CD4-positive, alpha-beta T cell treated with Interleukin-1 beta for 1 hour (primary cell): ENCODE results near the gene PARP16.
A peak's percentile ranks its signal among the peaks of the same experiment; 100 is the strongest.
"Not testable (repeated sequence)": the region's sequence is repeated elsewhere in the genome, so short reads cannot be mapped to it uniquely, and the experiment has no call there.

ENCODE experiments used
- DNase-seq, 2 donors: peaks; one replicate each; pipeline ENCODE4 v3.0.0-alpha.2; 2020 to 2022

PARP16 gene

GRCh38 chr15:65275104-65275727, 11.5 kb downstream of the PARP16 start:
- DNase-seq: no peak

- DNase-seq: peak in 1 of 2 donors; percentile 5
These were observed 15.7 kb downstream of the PARP16 start for GRCh38 chr15:65270811-65271545.

GRCh38 chr15:65268411-65268810, 18.3 kb downstream of the PARP16 start:
- DNase-seq: no peak

- DNase-seq: no peak
These were observed 20.2 kb downstream of the PARP16 start for GRCh38 chr15:65266469-65266868.

- no peak for DNase-seq
These were observed 21.7 kb downstream of the PARP16 start for GRCh38 chr15:65264863-65265430.

DNA sequence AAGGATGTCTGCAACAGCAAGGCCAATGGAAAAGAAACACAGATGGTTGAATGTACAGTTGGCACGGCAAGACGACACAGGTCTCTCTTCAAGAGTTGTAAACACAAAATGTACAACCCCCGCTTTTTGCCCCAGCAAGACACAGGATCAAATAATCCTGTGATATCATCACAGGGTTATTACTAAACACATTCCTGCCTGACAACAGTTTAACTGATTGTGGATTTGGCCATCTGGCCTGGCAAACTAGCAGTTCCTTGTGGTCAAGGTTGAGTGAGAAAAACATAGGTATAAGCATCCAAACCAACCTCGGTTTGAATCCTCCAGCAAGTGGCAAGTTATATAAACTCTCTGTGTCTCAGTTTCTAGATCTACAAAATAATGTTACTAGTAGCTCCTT, 23.4 kb downstream of the PARP16 start:
- DNase-seq: no peak

GRCh38 chr15:65260968-65261367, 25.7 kb downstream of the PARP16 start:
- DNase-seq: no peak

DNA sequence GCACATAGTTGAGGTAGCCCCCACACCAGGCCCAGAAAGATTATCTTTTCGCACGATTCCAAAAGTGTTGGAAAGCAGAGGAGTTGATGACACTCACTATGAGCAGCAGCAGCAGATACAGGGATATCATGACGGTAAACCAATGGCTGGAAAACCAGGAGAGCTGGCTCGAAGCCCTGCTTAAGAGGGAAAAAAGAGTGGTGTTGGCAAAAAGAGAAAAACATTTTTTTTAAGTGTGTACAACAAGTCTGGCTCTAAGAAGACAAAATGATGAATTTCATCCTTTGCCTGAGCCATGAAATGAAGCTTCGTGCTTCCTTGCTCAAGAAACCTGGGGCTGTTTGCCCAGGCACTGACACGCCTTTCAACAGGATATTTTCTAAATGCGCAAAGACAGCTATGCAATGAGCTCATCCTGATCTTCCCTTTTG, 27.3 kb downstream of the PARP16 start:
- DNase-seq: no peak

DNA sequence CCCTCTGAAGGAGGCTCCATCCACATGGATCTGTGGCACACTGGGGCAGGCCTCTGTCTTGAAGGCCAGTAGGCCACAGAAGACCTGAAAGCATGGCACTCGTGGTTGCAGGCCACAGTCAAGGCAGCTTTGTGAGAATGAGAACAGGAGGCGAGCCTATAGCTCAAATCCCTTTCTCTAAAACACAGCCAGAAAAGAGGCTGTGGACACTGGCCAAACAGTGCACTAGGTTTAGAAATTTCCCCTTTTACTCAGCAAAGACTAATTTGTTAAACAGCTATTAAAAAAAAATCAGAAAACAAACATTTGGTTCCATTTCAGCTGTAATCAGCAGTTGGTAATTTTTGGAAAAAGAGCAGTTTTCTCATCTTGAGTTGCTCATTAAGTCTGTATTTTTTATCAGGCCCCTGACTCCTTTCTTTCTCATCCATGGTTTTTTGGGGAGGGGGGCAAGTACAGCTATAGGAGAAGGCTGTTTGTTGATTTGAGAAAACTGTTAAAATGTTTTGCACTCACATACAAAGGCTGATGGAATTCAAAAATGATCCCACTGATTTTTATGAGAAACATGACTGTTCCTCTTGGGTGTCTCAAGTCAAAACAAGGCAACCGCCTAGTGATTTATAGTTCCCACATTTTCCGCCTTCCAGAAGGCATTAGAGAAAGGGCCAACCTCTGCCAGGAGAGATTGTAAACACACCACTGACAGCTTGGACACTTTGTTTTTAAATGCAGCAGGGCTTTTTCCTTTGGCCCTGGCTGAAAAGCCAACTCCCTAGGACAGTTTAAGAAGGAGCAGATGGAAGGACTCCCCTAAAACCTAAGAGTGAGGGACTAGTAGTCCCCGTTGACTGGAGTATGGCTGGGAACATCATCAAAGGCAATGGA, 28.1 kb downstream of the PARP16 start:
- no peak for DNase-seq

DNA sequence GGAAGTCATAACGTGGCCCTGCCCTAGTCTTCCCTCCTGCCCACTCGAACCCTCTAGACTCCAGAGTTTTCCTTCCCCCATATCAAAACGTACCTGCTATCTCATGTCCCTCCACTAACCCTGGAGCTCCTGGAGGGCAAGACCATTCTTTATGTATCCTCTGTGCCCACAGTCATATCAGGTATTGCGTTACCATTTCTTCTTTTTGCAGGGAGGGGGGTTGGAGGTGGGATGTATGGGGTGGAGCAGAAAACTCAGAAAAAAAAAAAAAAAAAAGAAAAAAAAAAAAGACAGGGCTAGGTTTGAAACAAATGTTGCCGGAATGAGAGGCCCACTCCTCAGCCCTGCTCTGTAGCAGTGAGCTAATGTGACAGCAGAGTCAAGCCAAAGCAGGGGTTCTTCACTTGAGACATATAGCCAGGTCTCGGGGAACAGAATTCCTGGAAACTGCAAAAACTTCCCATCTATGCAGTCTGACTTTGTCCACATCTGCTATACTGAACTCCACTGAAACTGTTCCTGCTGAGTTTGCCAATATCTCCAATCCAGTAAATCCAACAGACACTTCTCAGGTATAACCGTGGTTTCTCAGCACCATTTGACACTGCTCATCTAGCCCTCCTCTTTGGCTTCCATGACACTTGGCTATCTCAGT, 31.1 kb downstream of the PARP16 start:
- no peak for DNase-seq

- no peak for DNase-seq
These were observed 31.9 kb downstream of the PARP16 start for GRCh38 chr15:65254758-65255157.

GRCh38 chr15:65254356-65254755, 32.3 kb downstream of the PARP16 start:
- no peak for DNase-seq

DNA sequence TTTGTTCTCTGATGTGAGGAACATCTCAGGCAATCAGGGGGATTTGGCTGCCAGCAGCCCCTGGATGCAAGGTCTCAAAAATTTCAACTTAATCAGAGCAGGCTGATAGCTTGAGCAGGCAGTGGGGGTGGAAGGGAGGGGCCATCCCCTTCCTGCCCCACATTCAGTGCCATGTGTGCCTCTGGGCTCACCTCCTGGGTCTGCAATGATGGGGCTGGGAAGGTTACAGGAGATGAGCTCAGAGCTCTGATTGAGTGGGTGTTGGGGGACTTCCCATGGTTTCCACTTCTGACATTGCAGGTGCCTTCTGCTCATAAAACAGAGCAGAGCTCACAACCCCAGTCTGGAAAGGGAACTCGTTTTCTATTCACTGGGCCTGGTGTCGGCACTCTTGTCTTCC, 37.0 kb downstream of the PARP16 start:
- no peak for DNase-seq

DNA sequence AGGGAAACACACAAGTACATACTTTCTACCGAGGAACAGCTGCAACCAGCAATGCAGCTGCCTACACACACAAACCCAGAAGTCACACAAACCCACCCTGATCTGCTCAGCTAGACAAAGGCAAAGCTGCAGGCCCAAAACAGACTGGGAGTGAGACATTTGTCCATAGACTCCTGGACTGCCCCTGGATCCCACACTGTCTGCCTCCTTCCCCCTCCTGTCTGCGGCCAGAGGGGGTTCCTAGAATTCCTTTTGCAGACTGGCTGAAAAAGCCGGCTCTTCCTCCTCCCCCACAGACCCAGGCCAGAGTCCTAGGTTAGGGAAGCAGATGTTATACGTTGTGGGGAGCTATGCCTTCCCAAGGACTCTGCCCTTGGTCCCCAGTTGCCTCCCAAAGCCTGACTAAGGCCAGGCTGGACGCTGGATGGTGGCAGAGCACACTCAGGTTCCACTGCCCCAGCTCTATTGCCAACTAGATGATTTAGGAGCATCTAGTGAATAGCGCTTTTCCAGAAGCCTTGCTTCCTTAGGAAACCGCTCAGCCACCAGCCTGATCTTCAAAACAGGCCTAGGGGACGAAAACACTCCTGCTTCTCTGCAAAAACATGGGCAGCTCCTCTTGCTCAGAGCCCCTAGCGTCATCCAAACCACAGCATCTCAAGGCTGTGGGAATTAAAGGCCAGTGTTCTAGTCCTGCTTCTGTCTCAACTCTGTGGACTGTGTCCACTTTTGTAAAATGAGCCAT, 38.0 kb downstream of the PARP16 start:
- no peak for DNase-seq

GRCh38 chr15:65246939-65247338, 39.7 kb downstream of the PARP16 start:
- no peak for DNase-seq

DNA sequence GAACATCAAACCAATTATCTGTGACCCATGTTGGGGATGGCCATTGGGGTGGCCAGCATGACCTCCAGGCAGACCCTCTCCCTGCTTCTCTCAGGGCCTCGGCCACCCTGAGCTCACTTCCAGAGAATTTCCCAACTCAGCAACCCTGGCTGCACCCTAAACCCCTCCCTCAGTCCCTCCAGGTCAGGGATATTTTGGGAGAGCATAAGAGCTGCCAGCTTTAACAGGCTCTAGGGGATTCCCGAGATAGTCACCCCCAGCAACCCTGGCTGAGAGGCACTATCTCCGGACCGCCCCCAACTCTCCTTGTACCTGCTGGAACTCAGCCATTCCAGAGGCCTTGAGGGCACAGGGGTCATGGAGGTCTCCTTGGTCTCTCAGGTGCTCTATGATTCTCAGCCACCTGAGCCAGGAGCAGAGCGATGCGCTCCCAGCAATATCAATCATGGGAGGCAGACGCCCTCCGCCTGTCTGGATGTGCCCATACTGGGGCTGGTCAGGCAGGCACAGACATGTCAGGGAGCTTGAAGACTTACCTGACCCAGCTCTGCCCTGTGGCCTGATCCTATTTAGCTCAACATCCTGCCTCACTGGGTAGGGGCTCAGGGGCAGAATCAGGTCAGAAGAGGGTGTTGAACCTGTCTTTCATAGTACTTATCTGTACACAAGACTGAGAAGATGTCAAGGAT, 40.5 kb downstream of the PARP16 start:
- no peak for DNase-seq

DNA sequence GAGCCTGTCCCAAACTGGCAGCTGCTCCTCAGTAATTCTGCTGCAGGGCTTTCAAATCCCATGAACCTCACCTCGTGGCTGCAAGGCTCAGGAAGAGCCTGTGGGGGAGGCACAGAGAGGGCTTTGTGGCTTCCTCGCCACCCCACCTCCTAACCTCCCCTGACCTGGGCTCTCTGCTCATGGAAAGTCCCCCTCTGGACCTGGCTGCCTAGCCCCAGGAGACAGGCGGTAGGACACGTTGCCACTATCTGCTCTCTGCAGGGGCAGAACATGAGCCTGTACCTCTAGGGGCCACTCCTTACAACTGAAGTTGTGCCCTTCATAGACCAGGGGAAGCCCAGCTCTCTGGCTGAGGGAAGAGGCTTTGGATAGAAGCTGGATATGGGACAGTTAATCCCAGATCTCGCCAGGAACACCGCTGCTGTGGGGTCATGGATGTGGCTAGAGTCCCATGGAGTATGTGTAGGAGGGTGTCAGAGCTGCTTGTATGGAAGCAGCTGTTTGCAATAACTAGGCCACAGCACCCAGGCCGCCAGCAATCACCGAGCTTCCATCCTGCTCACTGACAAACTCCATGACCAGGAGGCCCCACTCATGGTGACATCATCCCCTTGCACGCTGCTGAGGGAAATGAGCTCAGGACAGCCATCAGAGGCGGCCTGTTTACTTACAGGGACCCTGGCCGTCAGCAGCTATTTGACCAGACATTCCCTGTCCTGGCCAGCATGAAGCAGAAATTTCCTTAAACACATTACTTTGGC, 41.4 kb downstream of the PARP16 start:
- DNase-seq: no peak

GRCh38 chr15:65244638-65245037, 42.0 kb downstream of the PARP16 start:
- no peak for DNase-seq

GRCh38 chr15:65236443-65236842, 50.2 kb downstream of the PARP16 start:
- DNase-seq: not testable (repeated sequence)

DNA sequence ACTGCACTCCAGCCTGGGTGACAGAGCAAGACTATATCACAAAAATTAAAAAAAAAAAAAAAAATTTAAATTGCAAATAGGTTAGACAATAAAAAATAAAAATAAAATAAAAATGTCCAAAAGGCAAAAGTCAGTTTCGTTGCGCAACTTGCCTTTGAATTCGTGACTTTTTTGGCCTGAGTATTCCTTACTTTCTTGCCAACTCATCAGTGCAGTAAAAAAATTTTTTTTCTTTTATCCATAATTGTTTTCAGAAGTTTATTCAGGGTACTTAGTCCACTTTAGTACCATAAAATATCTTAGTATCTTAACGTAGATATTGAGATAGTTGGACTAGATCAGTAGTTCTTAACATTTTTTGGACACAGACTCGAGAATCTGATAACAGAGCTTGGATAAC, 53.0 kb downstream of the PARP16 start:
- DNase-seq: no peak

GRCh38 chr15:65232520-65232919, 54.2 kb downstream of the PARP16 start:
- no peak for DNase-seq
